Mononuclear cell (primary cell): ENCODE results near the gene TAF15. TPM values are rescaled to one million over a fixed set of nuclear protein-coding genes. Genes with fewer than 3 reads are reported as not detected.

Experiments used
- H3K27me3 ChIP-seq: 2 replicates; pipeline ENCODE4 v1.6.0; 2011; ENCODE audit warnings: low read length, control low read depth; ENCODE audit not compliant: insufficient read depth
- H3K4me1 ChIP-seq: 2 replicates; pipeline ENCODE4 v1.5.1; 2011; ENCODE audit warnings: mild to moderate bottlenecking, low read length, control low read depth; ENCODE audit not compliant: insufficient read depth
- H3K4me3 ChIP-seq: 2 replicates; pipeline ENCODE4 v1.5.1; 2011; ENCODE audit warnings: mild to moderate bottlenecking, low read length, moderate library complexity
- H3K9me3 ChIP-seq: 2 replicates; pipeline ENCODE4 v1.5.1; 2011; ENCODE audit warnings: low read depth, mild to moderate bottlenecking, control low read depth, low read length
- total RNA-seq: library from RNA; depleted of rRNA; stranded (reverse); fragments of >200 nt; gene quantifications from one replicate; pipeline ENCODE4 v1.2.3, GENCODE V29; 2012

Gene TAF15
- 72.4 TPM for total RNA-seq

DNA sequence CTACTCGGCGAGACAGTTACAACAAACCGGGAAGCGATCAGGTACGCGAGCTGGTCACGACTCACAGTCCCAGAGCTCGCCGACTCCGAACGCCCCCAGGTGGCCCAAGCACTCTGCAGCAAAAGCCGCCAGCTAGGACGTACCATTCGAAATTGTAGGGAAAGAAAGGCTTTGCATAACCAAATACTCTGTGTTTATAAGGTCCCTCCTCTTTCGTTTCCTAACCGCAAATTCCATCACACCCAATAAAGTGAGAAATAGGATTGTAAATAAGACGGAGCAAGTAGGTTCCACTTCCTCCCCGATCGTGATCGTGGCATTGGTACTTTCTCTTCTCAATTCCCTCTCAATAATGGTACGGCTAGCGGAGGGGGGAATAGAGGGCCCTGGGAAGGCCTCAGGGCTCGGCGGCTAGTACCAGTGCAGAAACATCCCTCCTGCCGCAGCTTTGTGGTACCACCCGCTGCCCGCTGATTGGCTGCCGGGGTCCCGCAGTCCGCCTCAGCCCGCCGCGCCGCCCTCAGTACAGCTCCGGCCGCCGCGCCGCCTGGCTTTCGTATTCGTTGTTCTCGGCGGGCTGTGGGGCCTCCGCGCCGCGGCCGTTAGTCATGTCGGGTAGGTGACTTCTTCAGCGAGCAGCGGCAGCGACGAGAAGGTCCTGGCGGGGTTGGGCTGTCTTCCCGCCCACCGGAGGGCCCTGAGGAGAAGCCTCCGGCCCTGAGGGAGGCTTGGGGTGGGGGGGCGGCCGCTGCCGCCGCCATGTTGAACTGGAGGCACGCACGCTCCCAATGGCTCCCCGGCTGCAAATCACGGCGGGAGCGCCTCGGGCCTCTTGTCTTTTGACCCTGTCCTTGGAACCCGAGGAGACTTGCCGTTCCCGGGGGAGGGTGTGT is at the start of gene TAF15:
Gene TAF15 (plus strand): TSS at position 523 of the 893 bp plus-strand sequence. CDS start 86 bp downstream, at position 609.
- H3K9me3 ChIP-seq, result no peaks in the 10 kb centered on the region
- no peaks in the 10 kb centered on the region for H3K27me3 ChIP-seq
- H3K4me3 ChIP-seq, result peak within 1 kb of the TSS; percentile 85
- H3K4me1 ChIP-seq, result peaks cover 45% of the 10 kb centered on the region

DNA sequence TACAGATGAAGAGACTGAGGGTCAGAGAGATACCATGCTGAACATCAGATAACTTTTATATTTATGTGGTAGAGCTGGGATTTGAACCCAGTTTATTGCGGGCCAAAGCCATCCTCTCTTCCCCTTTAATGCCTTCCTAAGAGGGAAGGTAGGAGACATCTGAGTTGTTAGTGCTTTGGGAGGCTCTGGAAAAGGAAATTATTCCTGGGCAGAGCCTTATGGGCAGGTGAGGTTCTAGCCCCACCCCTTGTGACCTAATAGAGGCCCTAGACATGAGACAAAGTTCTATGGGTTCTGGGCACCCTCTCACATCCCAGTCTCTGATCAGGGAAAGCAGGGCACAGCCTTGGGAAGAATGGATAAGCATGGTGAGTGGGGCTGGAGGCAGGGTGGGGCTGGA is 48.7 kb upstream of the TAF15 start, which contains the start of gene C17orf50:
Gene C17orf50 (plus strand): TSS at position 301 of the 400 bp plus-strand sequence. CDS start 55 bp downstream, at position 356.
- H3K4me1 ChIP-seq, result peaks cover 13% of the 10 kb centered on the region
- H3K4me3 ChIP-seq, result no peak within 1 kb of the TSS
- no peaks in the 10 kb centered on the region for H3K27me3 ChIP-seq
- H3K9me3 ChIP-seq, result no peaks in the 10 kb centered on the region

DNA sequence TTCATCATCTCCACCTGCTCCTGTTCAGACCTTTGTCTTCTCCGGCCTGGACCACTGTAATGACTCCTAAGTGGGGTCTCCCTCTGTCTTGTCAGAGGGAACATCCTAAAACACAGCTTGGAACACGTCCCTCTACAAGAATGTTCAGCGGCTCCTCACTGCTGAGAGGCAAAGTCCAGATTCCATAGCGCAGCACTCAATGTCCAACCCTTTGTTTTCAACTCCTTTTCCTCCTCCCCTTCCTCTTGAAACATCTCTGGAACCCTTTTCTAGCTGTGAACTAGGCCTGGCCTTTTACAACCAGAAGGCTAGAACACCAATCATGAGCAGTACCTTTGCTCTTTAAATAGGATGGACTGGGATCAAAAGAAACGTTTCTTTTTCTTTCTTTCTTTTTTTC is 47.7 kb upstream of the TAF15 start:
- Histone ChIP-seq H3K9me3 (no peaks in the 10 kb centered on the region), H3K27me3 (no peaks in the 10 kb centered on the region), H3K4me1 (peaks cover 13% of the 10 kb centered on the region), H3K4me3 (no peak overlapping the region)

DNA sequence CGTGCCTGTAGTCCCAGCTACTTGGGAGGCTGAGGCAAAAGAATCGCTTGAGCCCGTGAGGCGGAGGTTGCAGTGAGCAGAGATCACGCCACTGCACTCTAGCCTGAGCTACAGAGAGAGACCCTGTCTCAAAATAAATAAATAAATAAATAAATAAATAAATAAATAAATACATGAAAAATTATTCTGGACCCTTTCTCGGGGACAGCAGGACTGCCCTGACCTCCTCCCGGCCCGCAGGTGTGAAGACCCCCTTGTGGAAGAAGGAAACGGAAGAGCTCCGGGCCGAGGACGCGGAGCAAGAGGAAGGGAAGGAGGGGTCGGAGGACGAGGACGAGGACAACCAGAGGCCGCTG is 45.5 kb upstream of the TAF15 start:
- H3K9me3 ChIP-seq, result no peaks in the 10 kb centered on the region
- peaks cover 13% of the 10 kb centered on the region for H3K4me1 ChIP-seq
- H3K27me3 ChIP-seq, result no peaks in the 10 kb centered on the region
- H3K4me3 ChIP-seq, result peak overlapping the region; percentile 41

DNA sequence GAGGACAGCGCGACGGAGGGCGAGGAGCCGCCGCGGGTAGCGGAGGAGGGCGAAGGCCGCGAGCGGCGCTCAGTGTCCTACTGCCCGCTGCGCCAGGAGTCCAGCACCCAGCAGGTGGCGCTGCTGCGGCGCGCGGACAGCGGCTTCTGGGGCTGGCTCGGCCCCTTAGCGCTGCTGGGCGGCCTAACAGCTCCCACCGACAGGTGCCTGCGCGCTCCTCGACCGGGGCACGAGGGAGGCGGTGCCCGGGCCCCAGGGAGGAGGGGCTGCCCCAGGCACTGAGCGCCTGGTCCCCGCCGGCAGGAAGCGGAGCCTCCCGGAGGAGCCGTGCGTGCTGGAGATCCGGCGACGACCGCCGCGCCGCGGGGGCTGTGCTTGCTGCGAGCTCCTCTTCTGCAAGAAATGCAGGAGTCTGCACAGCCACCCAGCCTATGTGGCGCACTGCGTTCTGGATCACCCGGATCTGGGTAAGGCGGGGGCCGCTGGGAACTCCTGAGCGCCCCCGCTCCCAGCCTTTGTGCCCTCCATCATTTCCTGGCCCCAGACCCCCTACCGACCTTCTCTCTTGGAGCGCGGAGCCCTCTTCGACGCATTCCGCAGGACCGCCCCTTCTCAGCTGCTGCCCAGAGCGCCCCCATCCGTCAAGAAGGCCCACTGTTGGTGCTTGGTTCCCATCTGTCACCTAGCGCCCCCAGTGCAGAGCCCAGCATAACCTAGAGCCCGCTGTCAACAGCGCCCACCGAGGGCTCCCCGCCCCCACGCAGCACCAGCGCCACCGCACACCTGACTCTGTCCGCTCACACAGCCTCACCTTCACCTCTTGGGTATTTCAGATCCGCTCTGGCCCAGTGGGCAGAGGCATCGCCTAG is 44.9 kb upstream of the TAF15 start:
- Histone ChIP-seq H3K9me3 (no peaks in the 10 kb centered on the region), H3K27me3 (no peaks in the 10 kb centered on the region), H3K4me3 (peak overlapping the region; percentile 41), H3K4me1 (peaks cover 13% of the 10 kb centered on the region)

DNA sequence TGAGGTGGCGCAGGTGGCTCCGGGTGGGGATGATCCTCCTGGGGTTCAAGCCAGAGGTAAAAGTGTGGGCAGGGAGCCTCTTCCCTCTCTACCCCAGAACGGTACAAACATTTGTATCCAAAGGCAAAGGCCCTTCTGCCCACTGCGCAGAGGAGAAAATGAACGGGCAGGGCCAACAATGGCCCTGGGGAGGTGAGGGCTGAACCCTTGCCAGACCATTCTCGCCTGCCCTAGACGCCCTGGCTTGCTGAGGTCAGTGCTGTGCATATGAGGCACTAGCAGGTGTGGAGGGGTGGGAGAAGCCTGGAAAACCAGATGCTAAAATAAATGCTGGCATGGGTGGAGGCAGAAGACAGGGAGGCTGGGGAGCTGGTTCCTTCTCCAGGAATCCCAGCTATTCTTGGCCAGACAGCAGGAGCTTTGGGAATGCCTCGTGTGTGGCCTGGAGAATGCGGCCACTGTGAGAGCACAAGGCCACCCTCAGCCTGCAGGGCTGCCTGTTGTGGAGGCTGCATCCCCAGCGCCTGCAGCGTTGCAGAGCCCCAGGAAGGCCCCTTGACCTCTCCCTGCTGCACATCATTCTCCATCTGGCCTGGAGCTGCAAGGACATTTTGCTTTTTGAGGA is 44.1 kb upstream of the TAF15 start:
- Histone ChIP-seq H3K27me3 (no peaks in the 10 kb centered on the region), H3K9me3 (no peaks in the 10 kb centered on the region), H3K4me3 (no peak overlapping the region), H3K4me1 (peaks cover 13% of the 10 kb centered on the region)

DNA sequence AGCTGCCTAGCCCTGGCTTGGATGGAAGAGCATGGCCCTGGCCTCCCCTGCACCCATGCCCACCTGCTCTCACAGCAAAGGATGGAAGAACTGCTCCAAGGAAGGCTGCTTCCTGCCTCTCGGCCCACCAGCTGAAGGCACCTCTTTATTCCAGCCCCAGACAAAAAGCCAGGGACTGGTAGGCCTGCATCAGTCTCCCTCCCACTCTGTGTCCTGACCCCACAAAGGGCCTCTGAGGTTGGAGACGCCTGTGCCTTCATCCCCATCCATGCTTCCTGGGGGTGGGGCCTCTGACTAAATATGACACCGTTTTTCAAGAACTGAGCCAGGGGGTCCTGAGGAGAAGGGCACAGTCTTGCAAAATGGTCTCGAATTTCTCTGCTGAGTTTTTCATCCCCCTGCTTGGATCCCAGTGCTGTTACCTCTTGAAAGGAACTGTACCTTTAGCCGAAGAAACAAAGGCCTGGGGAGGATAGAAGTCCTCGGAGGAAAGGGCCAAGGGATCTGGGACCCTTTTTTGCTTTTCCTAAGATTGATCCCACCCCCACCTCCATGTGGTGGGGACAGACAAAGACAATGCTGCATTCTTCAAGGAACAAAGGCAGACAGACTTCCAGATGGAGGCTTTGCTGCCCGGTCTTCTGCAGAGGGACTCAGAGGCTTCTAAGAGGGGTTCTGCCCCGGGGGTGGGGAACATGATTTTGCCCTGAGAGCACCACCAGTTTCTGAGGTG is 43.4 kb upstream of the TAF15 start:
- H3K9me3 ChIP-seq, result no peaks in the 10 kb centered on the region
- no peak overlapping the region for H3K4me3 ChIP-seq
- H3K27me3 ChIP-seq, result no peaks in the 10 kb centered on the region
- peaks cover 13% of the 10 kb centered on the region for H3K4me1 ChIP-seq

DNA sequence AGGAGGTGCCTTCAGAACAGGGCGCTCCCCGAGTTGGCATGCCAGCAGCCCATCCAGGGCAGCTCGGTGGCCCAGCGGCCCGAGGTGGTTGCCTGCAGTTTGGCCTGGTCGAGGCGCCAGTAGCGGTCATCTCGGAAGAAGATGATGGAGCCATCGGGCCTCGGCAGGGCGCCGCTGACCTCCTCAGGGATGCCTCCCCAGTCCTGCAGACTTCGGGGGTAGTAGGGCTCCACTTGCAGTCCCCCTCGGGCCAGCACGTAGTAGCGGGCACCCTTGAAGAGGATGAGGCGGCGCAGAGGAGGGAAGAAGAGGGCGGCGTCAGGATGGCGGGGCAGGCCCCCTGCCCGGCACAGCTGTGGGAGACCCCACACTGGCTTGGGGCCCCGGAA is 42.8 kb upstream of the TAF15 start:
- H3K27me3 ChIP-seq, result no peaks in the 10 kb centered on the region
- H3K9me3 ChIP-seq, result no peaks in the 10 kb centered on the region
- no peak overlapping the region for H3K4me3 ChIP-seq
- peaks cover 13% of the 10 kb centered on the region for H3K4me1 ChIP-seq

DNA sequence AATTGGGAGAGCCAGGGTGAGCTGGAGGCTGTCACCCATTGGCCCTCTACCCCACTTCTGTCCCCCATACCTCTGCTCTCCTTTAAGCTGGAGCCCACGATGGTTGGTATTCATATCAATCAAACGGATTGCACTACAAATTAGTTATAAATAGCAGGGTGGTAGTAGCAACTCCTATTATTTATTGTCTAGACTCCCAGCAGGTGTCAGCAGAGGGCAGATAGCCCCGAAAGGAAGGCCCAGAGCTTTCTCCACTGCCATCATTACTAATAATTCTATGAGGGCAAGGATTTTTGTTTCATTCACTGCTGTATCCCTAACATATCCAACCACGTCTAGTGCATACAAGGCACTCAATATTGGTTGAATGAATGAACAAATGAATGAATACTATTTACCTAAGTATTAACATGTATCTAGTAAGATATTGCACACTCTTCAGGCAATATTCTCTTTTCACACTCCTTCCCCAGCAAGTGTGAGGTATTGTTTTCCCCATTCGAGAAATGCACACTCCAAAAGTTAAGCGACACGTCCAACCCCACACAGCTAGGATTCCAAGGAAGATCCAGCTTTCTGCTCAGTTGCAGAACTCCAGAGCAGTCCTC is 42.3 kb upstream of the TAF15 start:
- no peaks in the 10 kb centered on the region for H3K27me3 ChIP-seq
- H3K9me3 ChIP-seq, result no peaks in the 10 kb centered on the region
- peaks cover 13% of the 10 kb centered on the region for H3K4me1 ChIP-seq
- no peak overlapping the region for H3K4me3 ChIP-seq

DNA sequence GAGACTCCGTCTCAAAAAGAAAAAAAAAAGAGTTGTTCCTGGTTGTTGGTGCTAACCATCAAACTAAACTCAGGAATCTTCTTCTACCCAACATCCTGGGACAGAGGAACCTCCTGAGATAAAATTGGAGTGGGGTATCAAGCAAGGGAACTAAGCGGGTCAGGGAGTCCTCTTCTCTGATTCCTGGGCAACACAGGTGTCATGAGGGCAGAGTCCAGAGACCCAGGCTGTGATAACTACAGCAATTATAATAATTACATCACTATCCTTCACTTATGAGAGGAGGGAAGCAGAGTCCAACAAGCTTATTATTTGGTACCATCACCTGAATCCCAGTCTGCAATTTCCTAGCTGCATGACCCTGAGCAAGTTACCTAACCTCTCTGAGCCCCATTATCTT is 40.5 kb upstream of the TAF15 start:
- H3K4me3 ChIP-seq, result no peak overlapping the region
- peaks cover 12% of the 10 kb centered on the region for H3K4me1 ChIP-seq
- no peaks in the 10 kb centered on the region for H3K27me3 ChIP-seq
- H3K9me3 ChIP-seq, result no peaks in the 10 kb centered on the region

DNA sequence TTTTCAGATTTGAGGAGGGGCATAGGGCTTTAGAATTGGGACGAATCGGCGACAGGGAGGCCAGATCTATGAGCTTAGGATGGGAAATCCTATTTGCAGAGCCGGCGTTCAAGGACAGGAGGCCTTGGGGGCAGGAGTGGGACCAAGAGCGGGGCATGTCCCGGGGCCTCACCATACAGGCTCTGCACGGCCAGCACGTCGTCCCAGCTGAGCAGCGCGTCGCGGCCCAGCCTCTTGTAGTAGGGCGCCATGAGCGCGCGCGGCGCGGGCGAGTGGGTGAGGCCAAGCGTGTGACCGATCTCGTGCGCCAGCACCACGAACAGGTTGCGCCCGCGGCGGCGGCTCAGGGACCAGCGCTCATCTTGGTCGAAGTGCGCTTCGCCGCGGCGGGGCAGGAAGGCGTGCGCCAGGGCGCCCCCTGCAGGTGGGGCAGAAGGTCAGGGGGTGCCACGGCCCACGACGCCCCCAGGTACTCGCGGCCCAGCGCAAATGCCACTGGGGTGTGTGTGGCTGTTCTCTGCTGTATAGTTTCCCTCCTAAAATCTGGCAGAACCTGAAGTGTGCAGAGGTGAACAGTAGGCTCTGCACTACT is 39.3 kb upstream of the TAF15 start:
- H3K27me3 ChIP-seq, result no peaks in the 10 kb centered on the region
- H3K4me3 ChIP-seq, result no peak overlapping the region
- no peaks in the 10 kb centered on the region for H3K9me3 ChIP-seq
- peaks cover under 1% of the 10 kb centered on the region for H3K4me1 ChIP-seq

DNA sequence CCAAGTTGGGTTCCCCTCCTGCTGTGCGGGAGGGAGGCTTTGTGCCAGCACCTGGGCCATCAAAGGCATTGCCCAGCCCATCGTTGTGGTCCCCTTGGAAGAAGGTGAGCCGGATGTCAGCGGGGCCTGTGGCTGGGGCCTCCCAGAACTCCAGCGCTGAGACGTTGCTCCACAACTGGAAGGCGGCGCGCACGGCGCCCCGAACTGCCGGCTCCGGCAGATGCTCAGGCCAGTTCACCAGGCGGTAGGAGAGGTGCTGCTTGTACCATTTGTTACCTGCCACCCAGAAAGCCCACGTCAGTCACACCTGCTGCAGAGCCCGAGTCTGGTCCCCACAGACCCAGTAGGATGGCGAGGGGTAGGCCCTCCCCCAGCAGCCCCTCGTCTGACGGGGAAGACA is 36.2 kb upstream of the TAF15 start:
- H3K27me3 ChIP-seq, result no peaks in the 10 kb centered on the region
- no peaks in the 10 kb centered on the region for H3K9me3 ChIP-seq
- H3K4me3 ChIP-seq, result no peak overlapping the region
- peaks cover 9% of the 10 kb centered on the region for H3K4me1 ChIP-seq

DNA sequence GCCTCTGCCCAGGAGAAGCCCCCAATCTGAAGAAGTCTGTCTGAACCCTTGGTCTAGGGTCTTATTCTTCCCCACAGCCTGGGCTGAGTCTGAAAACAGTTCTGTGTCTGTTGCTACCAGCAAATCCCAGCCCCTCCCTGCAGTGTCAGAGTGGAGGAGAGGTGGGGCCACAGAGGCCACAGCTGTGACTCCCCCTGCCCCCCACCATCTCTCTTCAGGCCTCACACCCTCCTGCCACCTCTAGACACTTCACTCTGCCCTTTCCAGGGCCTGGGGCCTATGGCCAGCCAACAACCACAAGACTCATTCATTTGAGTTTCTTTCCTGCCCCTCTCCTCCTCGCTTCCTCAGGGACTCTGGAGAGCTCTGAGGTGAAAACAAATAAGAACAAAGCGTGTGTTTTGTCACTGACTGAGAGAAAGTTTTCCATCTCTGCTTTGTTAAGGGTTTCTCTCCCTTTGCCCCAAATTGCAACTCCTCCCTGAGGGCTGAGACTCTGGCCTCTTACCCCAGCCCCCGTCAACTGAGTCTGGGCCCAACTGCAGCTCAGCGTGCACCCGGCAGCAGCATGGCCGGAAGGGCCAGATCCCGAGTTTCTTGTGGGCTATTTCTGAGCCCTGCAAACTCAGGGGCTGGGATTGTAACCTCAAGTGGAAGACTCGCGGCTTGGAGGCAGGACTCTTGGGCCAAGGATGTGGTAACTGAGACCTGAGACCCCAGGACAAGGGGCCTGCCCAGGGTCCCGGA is 35.4 kb upstream of the TAF15 start:
- H3K4me3 ChIP-seq, result no peak overlapping the region
- H3K27me3 ChIP-seq, result peaks cover 2% of the 10 kb centered on the region
- H3K9me3 ChIP-seq, result no peaks in the 10 kb centered on the region
- peaks cover 9% of the 10 kb centered on the region for H3K4me1 ChIP-seq
